Measurements from ENCODE around the gene IGFALS.
A peak's percentile ranks its signal among the peaks of the same experiment; 100 is the strongest.

IGFALS gene

DNA sequence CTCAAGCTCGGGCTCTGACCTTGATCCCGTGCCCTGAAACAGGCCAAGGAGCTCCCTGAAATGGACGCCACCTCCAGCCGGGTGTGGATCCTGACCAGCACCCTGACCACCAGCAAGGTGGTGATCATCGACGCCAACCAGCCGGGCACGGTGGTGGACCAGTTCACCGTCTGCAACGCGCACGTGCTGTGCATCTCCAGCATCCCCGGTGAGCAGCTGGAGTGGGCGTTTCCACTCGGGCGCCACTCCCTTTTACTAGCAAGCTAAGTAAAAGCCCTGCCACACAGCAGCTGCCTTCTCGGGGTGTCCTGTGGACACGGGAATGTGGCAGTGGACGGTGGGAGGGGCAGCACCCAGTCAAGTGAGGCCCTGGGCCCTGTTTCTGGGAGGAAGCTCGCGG is 28.5 kb downstream of the IGFALS start:
- in situ Hi-C loops (cut with HindIII; ENCODE audit: low sequenced_read_pairs), result no loop called here

DNA sequence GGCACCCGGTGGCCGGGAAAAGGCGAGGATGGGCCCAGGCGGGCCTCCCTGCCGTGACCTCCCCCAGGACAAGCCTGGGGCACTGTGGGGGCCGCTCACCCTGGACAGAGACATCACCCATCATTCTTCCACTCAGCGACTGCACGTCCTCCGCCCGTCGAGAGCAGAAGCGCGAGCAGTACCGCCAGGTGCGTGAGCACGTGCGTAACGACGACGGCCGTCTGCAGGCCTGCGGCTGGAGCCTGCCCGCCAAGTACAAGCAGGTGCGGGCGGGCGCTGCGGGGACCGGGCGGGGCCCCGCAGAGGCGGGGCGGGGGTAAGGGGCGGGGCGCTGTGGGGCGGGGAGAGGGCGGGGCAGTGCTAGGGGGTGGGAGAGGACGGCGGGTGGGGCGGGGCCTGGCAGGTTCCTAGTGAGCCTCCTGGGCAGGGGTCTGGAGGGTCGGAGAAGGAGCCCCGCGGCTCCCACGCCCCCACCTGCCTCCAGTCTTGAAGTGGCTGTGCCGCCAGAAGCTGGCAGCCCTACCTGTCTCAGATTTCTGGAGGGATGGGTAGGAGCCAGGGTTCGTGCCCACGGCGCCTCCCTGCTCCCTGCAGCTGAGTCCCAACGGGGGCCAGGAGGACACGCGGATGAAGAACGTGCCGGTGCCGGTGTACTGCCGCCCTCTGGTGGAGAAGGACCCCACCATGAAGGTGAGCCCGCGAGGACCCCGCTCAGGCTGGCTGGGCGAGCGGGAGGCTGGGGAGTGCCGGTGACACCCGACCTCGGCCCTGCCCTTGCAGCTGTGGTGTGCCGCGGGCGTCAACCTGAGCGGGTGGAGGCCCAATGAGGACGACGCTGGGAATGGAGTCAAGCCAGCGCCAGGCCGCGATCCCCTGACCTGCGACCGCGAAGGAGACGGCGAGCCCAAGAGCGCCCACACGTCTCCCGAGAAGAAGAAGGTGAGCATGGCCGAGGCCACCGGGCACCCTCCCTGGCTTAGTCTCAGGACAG is 29.7 kb downstream of the IGFALS start:
- in situ Hi-C loops (cut with HindIII; ENCODE audit: low sequenced_read_pairs), result no loop called here
- H3K4me3 ChIP-seq (ENCODE audit: low read depth, low read length), result no peak overlapping the region
- TF ChIP-seq, protein P1, sequence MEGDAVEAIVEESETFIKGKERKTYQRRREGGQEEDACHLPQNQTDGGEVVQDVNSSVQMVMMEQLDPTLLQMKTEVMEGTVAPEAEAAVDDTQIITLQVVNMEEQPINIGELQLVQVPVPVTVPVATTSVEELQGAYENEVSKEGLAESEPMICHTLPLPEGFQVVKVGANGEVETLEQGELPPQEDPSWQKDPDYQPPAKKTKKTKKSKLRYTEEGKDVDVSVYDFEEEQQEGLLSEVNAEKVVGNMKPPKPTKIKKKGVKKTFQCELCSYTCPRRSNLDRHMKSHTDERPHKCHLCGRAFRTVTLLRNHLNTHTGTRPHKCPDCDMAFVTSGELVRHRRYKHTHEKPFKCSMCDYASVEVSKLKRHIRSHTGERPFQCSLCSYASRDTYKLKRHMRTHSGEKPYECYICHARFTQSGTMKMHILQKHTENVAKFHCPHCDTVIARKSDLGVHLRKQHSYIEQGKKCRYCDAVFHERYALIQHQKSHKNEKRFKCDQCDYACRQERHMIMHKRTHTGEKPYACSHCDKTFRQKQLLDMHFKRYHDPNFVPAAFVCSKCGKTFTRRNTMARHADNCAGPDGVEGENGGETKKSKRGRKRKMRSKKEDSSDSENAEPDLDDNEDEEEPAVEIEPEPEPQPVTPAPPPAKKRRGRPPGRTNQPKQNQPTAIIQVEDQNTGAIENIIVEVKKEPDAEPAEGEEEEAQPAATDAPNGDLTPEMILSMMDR (IDR thresholded peaks at IDR 0.05; ENCODE audit: low read depth, low read length, missing control alignments), result peak; percentile 63
- DNase-seq (ENCODE audit: low read depth), result no peak

More for the DNA sequence above, 28.5 kb downstream of the IGFALS start:
- TF ChIP-seq, protein P1 (IDR thresholded peaks at IDR 0.05; ENCODE audit: low read depth, low read length, missing control alignments), result no peak
- H3K4me3 ChIP-seq (ENCODE audit: low read depth, low read length), result no peak overlapping the region
- DNase-seq (ENCODE audit: low read depth), result no peak

DNA sequence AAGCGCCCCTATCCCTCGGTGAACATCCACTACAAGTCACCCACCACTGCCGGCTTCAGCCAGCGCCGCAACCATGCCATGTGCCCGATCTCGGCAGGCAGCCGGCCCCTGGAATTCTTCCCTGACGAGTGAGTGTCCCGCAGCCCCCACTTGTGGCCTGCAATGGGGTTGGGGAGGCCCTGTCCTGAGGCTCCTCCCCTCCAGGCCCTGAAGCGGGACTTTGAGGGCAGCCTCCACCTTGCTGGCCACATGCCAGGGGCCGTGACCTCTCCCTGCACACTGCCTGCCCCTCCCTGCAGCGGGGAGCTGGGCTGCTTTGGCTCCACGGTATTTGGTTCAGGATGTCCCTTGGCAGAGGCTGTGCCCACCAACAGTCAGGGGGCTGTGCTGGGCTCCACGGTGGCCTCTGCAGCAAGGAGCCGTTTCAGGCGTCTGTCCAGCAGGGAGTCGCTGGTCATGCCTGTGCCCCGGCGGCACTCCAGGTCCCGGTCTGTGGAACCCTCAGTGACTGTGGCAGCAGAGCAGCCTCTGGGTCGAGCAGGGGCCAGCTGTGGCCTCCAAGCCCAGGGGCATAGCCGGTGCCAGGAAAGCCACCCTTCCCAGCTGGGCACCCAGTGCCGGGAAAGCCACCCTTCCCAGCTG is 30.5 kb downstream of the IGFALS start:
- no peak for DNase-seq (ENCODE audit: low read depth)
- in situ Hi-C loops (cut with HindIII; ENCODE audit: low sequenced_read_pairs), result no loop called here
- TF ChIP-seq, protein P1 (IDR thresholded peaks at IDR 0.05; ENCODE audit: low read depth, low read length, missing control alignments), result no peak
- no peak overlapping the region for H3K4me3 ChIP-seq (ENCODE audit: low read depth, low read length)

DNA sequence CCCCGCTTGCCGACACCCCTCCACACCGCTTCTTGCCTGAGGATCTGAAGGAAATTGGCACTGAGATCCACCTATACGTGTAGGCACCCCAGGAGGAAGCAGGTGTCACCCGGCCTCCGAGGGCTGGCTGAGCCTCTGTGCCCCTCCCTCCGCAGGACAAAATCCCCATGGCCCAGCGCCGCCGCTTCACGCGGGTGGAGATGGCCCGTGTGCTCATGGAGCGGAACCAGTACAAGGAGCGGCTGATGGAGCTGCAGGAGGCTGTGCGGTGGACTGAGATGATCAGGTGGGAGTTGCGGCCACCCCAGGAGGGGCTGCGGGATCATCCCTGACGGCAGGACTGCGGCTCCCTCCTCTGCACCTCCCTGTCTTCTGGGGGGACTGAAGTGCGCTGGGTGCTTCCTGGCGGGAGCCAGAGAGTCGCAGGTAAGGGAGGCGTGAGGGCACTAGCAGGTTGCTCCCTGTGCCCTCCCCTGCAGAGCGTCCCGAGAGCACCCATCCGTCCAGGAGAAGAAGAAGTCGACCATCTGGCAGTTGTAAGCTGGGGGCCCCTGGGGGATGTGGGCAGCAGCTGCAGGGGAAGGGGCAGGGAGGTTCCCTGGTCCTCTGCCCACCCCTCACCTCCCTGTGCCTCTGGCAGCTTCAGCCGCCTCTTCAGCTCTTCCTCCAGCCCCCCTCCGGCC is 31.2 kb downstream of the IGFALS start:
- in situ Hi-C loops (cut with HindIII; ENCODE audit: low sequenced_read_pairs), result no loop called here
- no peak for DNase-seq (ENCODE audit: low read depth)
- no peak overlapping the region for H3K4me3 ChIP-seq (ENCODE audit: low read depth, low read length)
- TF ChIP-seq, protein P1 (IDR thresholded peaks at IDR 0.05; ENCODE audit: low read depth, low read length, missing control alignments), result no peak

DNA sequence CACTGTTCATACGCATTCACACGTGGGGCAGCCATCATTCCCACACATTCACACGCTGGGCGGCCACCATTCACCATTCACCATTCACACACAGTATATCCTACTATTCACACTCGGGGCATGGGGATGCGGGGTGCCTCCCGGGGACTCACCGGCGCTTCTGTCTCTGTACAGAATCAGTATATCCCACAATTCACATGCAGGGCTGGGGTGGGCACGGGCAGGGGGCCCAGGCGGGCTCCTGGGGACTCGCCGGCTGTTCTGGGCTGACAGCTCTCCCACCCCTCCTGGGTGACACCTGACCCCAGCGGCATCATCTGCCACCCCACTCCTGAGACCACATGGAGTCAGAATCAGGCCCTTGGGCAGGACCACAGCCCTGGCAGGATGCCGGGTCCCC is 31.8 kb downstream of the IGFALS start:
- in situ Hi-C loops (cut with HindIII; ENCODE audit: low sequenced_read_pairs), result no loop called here
- no peak overlapping the region for H3K4me3 ChIP-seq (ENCODE audit: low read depth, low read length)
- TF ChIP-seq, protein P1 (IDR thresholded peaks at IDR 0.05; ENCODE audit: low read depth, low read length, missing control alignments), result no peak
- DNase-seq (ENCODE audit: low read depth), result no peak

DNA sequence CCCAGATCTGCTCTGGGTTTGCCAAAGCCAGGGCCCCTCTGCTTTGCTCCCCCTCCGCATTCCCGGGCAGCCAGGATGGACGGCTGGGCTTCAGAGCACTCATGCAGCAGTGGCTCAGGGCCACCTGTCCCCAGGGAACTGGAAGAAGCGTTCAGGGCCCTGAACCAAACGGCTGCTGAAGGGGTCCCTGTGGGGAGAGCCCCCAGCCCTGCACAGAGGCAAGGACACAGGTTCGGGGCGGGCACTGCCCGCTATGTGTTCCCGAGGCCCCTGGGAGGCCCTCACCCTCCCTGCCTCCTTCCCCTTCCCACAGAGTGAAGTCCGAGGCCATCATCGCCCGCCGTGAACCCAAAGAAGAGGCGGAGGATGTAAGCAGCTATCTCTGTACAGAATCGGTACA is 32.6 kb downstream of the IGFALS start:
- H3K4me3 ChIP-seq (ENCODE audit: low read depth, low read length), result no peak overlapping the region
- in situ Hi-C loops (cut with HindIII; ENCODE audit: low sequenced_read_pairs), result no loop called here
- TF ChIP-seq, protein P1 (IDR thresholded peaks at IDR 0.05; ENCODE audit: low read depth, low read length, missing control alignments), result no peak
- DNase-seq (ENCODE audit: low read depth), result no peak

All from astrocyte of the cerebellum (primary cell).